Uterus (tissue), 4 donors: Measurements from ENCODE around the gene MRE11. TPM values are rescaled to one million over a fixed set of nuclear protein-coding genes. Genes with fewer than 3 reads are reported as not detected.

ENCODE experiments used
- DNase-seq, 2 donors: peaks; one replicate each; pipeline ENCODE4 v3.0.0-alpha.2; 2019 to 2020
- H3K27ac ChIP-seq, 2 donors: fragments of 200-600 bp; sonication (generic); 1 replicate in 1 of 2; 2 replicates in 1 of 2; pipeline ENCODE4 v1.5.1; 2016 to 2018
- H3K27me3 ChIP-seq, 2 donors: fragments of 200-600 bp; sonication (generic); one replicate each; pipeline ENCODE4 v1.5.1; 2018 to 2019; ENCODE audit warnings: control low read depth in 1 of 2
- H3K36me3 ChIP-seq, 2 donors: fragments of 200-600 bp; sonication (generic); one replicate each; pipeline ENCODE4 v1.5.1; 2019; ENCODE audit warnings: control low read depth in 1 of 2
- H3K4me1 ChIP-seq, 2 donors: fragments of 200-600 bp; sonication (generic); one replicate each; pipeline ENCODE4 v1.5.1; 2018 to 2019; ENCODE audit warnings: control low read depth in 1 of 2
- H3K4me3 ChIP-seq, 2 donors: fragments of 200-600 bp; sonication (generic); 1 replicate in 1 of 2; 2 replicates in 1 of 2; pipeline ENCODE4 v1.5.1; 2018 to 2019; ENCODE audit warnings: mild to moderate bottlenecking in 1 of 2
- H3K9me3 ChIP-seq, 2 donors: fragments of 200-600 bp; sonication (generic); one replicate each; pipeline ENCODE4 v1.5.1; 2019; ENCODE audit warnings: control low read depth in 1 of 2
- POLR2A ChIP-seq, 2 donors: fragments of 450-650 bp; IDR thresholded peaks; one replicate each; pipeline ENCODE4 v1.6.1; 2016; ENCODE audit warnings: antibody characterized with exemption in 2 of 2, mild to moderate bottlenecking in 1 of 2, moderate library complexity in 1 of 2
- intact Hi-C: fragments of 100-400 bp; cut with DNase I; formaldehyde crosslinking; loops from one replicate; pipeline ENCODE4 v1.15.1; 2023; ENCODE audit warnings: low total_unique reads
- total RNA-seq, 4 donors: library from RNA; depleted of rRNA in 3 of 4; stranded (reverse); fragments of >200 nt in 3 of 4; gene quantifications; one replicate each; pipeline versions ENCODE4 v1.1.0 to v1.2.4, GENCODE V29; 2014 to 2023
- TF ChIP-seq, protein P1 (sequence below), 4 experiments: fragments of 200-600 bp in 2 of 4; fragments of 450-650 bp in 2 of 4; sonication (generic) in 2 of 4; IDR thresholded peaks; one replicate each; pipeline ENCODE4 v1.5.1; 2016 to 2019; ENCODE audit warnings: antibody characterized with exemption in 4 of 4, mild to moderate bottlenecking in 2 of 4, moderate library complexity in 1 of 4
- donor health status: DM: yes; HTN: yes; CAD: no.

The MRE11 gene
- total RNA-seq, 4 donors from 2014 or later, result 5.9 to 45.8 (median 16.9) TPM

DNA sequence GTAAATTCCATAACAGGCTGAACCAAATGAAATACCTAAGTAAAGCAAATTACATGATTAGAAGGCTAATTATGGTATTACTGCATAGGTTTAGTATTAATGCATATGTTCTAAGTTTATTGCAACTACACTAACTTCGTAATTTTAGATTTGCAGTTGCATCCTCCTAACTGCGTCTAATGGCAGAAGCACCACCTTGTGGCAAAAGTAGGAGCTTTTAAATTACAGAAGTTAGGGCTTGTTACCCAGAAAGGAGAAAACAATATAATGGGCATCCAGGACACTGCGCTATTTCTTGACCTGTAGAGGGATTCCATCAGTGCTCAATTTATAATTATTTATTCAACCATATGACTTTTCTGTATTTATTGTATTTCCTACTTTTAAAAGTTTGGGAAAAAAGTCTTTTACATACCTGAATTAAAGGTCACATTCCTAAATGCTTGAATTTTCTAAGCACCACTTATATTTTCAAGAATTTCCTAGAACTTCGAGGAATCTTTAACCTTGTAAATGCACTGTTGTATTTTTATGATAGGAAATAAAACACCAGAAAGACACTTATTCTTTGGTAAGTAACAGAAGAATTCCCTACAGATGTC lies 76.2 kb downstream of the MRE11 start:
- intact Hi-C loops, result no loop called here
- H3K9me3 ChIP-seq, result no peaks in the 10 kb centered on the region
- H3K27ac ChIP-seq, result no peak overlapping the region
- H3K4me3 ChIP-seq, result no peak overlapping the region
- no peaks in the 10 kb centered on the region for H3K36me3 ChIP-seq
- H3K4me1 ChIP-seq, result no peaks in the 10 kb centered on the region
- no peak for TF ChIP-seq POLR2A (IDR thresholded peaks at IDR 0.05)
- TF ChIP-seq, protein P1, sequence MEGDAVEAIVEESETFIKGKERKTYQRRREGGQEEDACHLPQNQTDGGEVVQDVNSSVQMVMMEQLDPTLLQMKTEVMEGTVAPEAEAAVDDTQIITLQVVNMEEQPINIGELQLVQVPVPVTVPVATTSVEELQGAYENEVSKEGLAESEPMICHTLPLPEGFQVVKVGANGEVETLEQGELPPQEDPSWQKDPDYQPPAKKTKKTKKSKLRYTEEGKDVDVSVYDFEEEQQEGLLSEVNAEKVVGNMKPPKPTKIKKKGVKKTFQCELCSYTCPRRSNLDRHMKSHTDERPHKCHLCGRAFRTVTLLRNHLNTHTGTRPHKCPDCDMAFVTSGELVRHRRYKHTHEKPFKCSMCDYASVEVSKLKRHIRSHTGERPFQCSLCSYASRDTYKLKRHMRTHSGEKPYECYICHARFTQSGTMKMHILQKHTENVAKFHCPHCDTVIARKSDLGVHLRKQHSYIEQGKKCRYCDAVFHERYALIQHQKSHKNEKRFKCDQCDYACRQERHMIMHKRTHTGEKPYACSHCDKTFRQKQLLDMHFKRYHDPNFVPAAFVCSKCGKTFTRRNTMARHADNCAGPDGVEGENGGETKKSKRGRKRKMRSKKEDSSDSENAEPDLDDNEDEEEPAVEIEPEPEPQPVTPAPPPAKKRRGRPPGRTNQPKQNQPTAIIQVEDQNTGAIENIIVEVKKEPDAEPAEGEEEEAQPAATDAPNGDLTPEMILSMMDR (IDR thresholded peaks at IDR 0.05), result peak; percentile 32 to 54 (median 52)
- DNase-seq, result no peak
- no peaks in the 10 kb centered on the region for H3K27me3 ChIP-seq

DNA sequence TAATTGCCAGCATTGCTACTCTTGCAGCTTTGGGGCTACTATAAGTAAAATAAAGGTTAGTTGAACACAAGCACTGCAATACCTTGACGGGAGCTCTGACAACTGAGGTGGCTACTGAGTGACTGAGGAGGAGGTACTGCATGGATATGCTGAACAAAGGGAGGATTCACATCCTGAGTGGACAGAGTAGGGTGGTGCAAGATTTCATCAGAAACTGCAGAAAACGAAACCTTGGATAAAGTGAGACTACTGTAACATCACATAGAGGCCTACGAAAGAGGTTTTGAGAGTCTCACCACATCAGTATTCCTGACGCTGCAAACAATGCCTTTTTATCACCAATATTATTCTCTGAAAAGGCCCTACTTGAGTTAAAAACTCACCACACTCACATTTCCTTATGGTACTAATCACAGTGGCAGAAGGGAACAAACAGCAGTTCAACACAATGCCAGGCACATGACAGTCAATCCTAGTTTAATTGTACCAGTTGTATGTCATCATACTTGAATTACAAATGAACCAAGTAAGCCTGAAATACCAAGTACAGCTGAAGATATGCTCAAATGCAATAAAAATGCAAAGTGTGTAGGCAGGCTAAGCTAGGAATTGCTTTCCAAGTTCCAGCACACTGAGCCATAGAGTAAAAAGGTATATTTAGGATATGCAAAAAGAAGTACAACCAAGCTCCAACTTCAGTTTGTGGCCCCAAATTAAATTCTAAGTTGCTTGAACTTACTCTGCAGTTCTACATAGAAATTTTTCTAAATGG lies 88.4 kb downstream of the MRE11 start:
- H3K4me3 ChIP-seq, result no peak overlapping the region
- H3K9me3 ChIP-seq, result peaks cover 0 to 5% of the 10 kb centered on the region in 2 donors
- no peak overlapping the region for H3K27ac ChIP-seq
- TF ChIP-seq POLR2A (IDR thresholded peaks at IDR 0.05), result no peak
- TF ChIP-seq, protein P1 (IDR thresholded peaks at IDR 0.05), result no peak
- peaks cover 0 to 6% of the 10 kb centered on the region in 2 donors for H3K4me1 ChIP-seq
- intact Hi-C loops, result no loop called here
- DNase-seq, result no peak
- no peaks in the 10 kb centered on the region for H3K36me3 ChIP-seq
- no peaks in the 10 kb centered on the region for H3K27me3 ChIP-seq

- H3K9me3 ChIP-seq, result no peaks in the 10 kb centered on the region
- no peak for DNase-seq
- TF ChIP-seq, protein P1 (IDR thresholded peaks at IDR 0.05), result no peak
- TF ChIP-seq POLR2A (IDR thresholded peaks at IDR 0.05), result no peak
- H3K4me1 ChIP-seq, result peaks cover 0 to 6% of the 10 kb centered on the region in 2 donors
- no peaks in the 10 kb centered on the region for H3K36me3 ChIP-seq
- no peak overlapping the region for H3K4me3 ChIP-seq
- intact Hi-C loops, result no loop called here
- H3K27ac ChIP-seq, result no peak overlapping the region
- no peaks in the 10 kb centered on the region for H3K27me3 ChIP-seq
Measured at GRCh38 chr11:94402355-94402754, 91.3 kb downstream of the MRE11 start.

DNA sequence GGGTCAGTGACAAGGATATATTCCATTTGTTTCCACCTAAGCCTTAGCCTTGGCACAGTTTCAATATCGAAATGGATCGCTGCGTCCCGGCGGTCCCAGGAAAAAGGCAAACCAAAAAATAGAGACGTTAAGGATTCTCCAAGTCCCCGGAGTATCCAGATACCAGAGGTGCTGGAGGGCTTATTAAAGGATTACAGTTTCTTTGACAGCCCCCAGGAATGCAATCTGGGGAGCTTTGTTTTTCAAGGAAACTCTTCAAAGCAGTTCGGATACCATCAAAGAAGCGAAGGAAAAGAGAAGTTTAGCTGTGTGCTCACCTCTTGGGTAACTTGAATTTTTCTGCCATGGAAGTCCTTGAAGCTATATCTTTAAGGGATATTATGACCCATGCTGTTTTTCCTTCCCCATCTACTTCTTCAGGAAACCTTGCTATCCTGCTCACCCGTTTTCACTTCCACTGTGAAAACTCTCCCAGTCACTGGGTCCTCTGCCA lies 91.8 kb downstream of the MRE11 start:
- no peak for DNase-seq
- Histone ChIP-seq H3K4me1 (peaks cover 0 to 6% of the 10 kb centered on the region in 2 donors), H3K36me3 (no peaks in the 10 kb centered on the region), H3K4me3 (no peak overlapping the region), H3K9me3 (no peaks in the 10 kb centered on the region), H3K27me3 (no peaks in the 10 kb centered on the region), H3K27ac (no peak overlapping the region)
- intact Hi-C loops, result no loop called here
- TF ChIP-seq, protein P1 (IDR thresholded peaks at IDR 0.05), result no peak
- no peak for TF ChIP-seq POLR2A (IDR thresholded peaks at IDR 0.05)
